RWPE2 (cell line): ENCODE measurements around the gene XBP1.
"Not testable (repeated sequence)": the region's sequence is repeated elsewhere in the genome, so short reads cannot be mapped to it uniquely, and the experiment has no call there.

Experiments
- ATAC-seq: fragments of 200-7000 bp; cut with Tn5 transposase; 3 replicates; pipeline ENCODE4 v1.9.1; 2021; ENCODE audit warnings: low read depth
- DNase-seq: peaks from one replicate; pipeline ENCODE4 v3.0.0-alpha.2; 2020; ENCODE audit warnings: low spot score
- H3K27ac ChIP-seq: fragments of 450-650 bp; 2 replicates; pipeline ENCODE4 v1.5.1; 2017; ENCODE audit warnings: mild to moderate bottlenecking; ENCODE audit not compliant: poor library complexity, severe bottlenecking
- H3K27me3 ChIP-seq: fragments of 250-450 bp; sonication (Bioruptor Pico); 2 replicates; pipeline ENCODE4 v1.5.1; 2021; ENCODE audit warnings: mild to moderate bottlenecking, moderate library complexity; ENCODE audit not compliant: insufficient read depth, poor library complexity, severe bottlenecking
- H3K36me3 ChIP-seq: fragments of 250-450 bp; sonication (Bioruptor Pico); 2 replicates; pipeline ENCODE4 v1.5.1; 2020; ENCODE audit warnings: low read depth, mild to moderate bottlenecking, moderate library complexity
- H3K4me1 ChIP-seq: fragments of 250-450 bp; sonication (Bioruptor Pico); 2 replicates; pipeline ENCODE4 v1.5.1; 2021; ENCODE audit warnings: mild to moderate bottlenecking, moderate library complexity; ENCODE audit not compliant: insufficient read depth, poor library complexity, severe bottlenecking
- H3K4me3 ChIP-seq: fragments of 250-450 bp; sonication (Bioruptor Pico); 2 replicates; pipeline ENCODE4 v1.5.1; 2021; ENCODE audit warnings: mild to moderate bottlenecking, moderate library complexity; ENCODE audit not compliant: severe bottlenecking
- H3K9me3 ChIP-seq: fragments of 250-450 bp; sonication (Bioruptor Pico); 2 replicates; pipeline ENCODE4 v1.5.1; 2021; ENCODE audit warnings: mild to moderate bottlenecking, moderate library complexity; ENCODE audit not compliant: severe bottlenecking
- CTCF ChIP-seq: fragments of 450-650 bp; IDR thresholded peaks from one replicate; pipeline ENCODE4 v1.5.1; 2017; ENCODE audit warnings: mild to moderate bottlenecking, moderate library complexity; ENCODE audit not compliant: poor library complexity, severe bottlenecking

Gene XBP1

GRCh38 chr22:28800308-28801041, at the start of gene XBP1:
Gene XBP1, minus strand, starts transcription at chr22:28800569.
- Histone ChIP-seq H3K27ac (peak within 1 kb of the TSS; percentile 90), H3K9me3 (no peaks in the 10 kb centered on the region), H3K4me1 (peaks cover 17% of the 10 kb centered on the region), H3K27me3 (no peaks in the 10 kb centered on the region), H3K4me3 (peak within 1 kb of the TSS; percentile 97), H3K36me3 (peaks cover 48% of the 10 kb centered on the region)
- TF ChIP-seq CTCF: no peak
- ATAC-seq: peak; percentile 92
- peak; percentile 91 for DNase-seq

- Histone ChIP-seq H3K9me3 (peaks cover 9% of the 10 kb centered on the region), H3K4me1 (no peaks in the 10 kb centered on the region), H3K27ac (no peak overlapping the region), H3K4me3 (no peak overlapping the region), H3K27me3 (no peaks in the 10 kb centered on the region), H3K36me3 (no peaks in the 10 kb centered on the region)
- DNase-seq: no peak
- no peak for ATAC-seq
- TF ChIP-seq CTCF: no peak
Observed at GRCh38 chr22:28846994-28847393, 46.6 kb upstream of the XBP1 start.

DNA sequence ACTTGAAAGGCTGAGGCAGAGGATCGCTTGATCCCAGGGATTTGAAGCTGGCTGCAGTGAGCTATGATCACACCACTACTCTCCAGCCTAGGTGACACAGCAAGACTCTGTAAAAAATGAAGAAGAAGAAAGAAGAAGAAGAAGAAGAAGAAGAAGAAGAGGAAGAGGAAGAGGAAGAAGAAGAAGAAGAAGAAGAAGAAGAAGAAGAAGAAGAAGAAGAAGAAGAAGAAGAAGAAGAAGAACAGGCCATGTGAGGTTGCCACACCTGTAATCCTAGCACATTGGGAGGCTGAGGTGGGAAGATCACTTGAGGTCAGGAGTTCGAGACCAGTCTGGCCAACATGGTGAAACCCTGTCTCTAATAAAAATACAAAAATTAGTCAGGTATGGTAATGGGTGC, 43.9 kb upstream of the XBP1 start:
- not testable (repeated sequence) for H3K4me3 ChIP-seq, DNase-seq, H3K4me1 ChIP-seq, ATAC-seq, H3K9me3 ChIP-seq, H3K27me3 ChIP-seq, H3K27ac ChIP-seq, H3K36me3 ChIP-seq

- H3K27me3 ChIP-seq: no peaks in the 10 kb centered on the region
- ATAC-seq: no peak
- H3K4me1 ChIP-seq: no peaks in the 10 kb centered on the region
- H3K9me3 ChIP-seq: peaks cover 9% of the 10 kb centered on the region
- no peak overlapping the region for H3K4me3 ChIP-seq
- no peak for DNase-seq
- TF ChIP-seq CTCF: no peak
- no peaks in the 10 kb centered on the region for H3K36me3 ChIP-seq
- no peak overlapping the region for H3K27ac ChIP-seq
Observed at GRCh38 chr22:28843633-28844032, 43.3 kb upstream of the XBP1 start.

GRCh38 chr22:28841111-28841510, 40.7 kb upstream of the XBP1 start:
- no peak for TF ChIP-seq CTCF
- Histone ChIP-seq H3K4me1 (no peaks in the 10 kb centered on the region), H3K9me3 (no peaks in the 10 kb centered on the region), H3K27me3 (no peaks in the 10 kb centered on the region), H3K4me3 (no peak overlapping the region), H3K27ac (no peak overlapping the region), H3K36me3 (no peaks in the 10 kb centered on the region)
- ATAC-seq (no peak), DNase-seq (no peak)
